GM12878 (cell line): ENCODE measurements around the gene ZMYND11. TPM values are rescaled to one million over a fixed set of nuclear protein-coding genes. Genes with fewer than 3 reads are reported as not detected.

Source experiments
- ATAC-seq: fragments of 200-7000 bp; cut with Tn5 transposase; 3 replicates; pipeline ENCODE4 v1.9.1; 2020; ENCODE audit warnings: mild to moderate bottlenecking, moderate library complexity
- BruUV-seq: library from RNA; stranded (reverse); fragments of 400-500 nt; replicated peaks from 2 replicates; lab custom pipeline; 2021; lab: Mats Ljungman, UMichigan
- CTCF ChIA-PET: fragments of 300-600 bp; sonication (Branson Sonifier 250); formaldehyde crosslinking; extraction: SDS; loops from one replicate; lab custom pipeline; 2021; ENCODE audit warnings: inconsistent platforms; lab: Yijun Ruan, JAX
- POLR2A ChIA-PET: fragments of 350-600 bp; formaldehyde crosslinking; extraction: SDS; loops from one replicate; lab custom pipeline; 2021; ENCODE audit warnings: inconsistent platforms; lab: Charles Lee
- RAD21 ChIA-PET: fragments of 300-600 bp; sonication (Branson Sonifier 250); formaldehyde crosslinking; loops from one replicate; lab custom pipeline; 2023; ENCODE audit warnings: antibody characterized with exemption; ENCODE audit not compliant: unreplicated experiment; lab: Charles Lee
- SMC1A ChIA-PET: fragments of 300-600 bp; sonication (Branson Sonifier 250); formaldehyde crosslinking; loops from one replicate; lab custom pipeline; 2023; ENCODE audit not compliant: unreplicated experiment, uncharacterized antibody; lab: Charles Lee
- DNase-seq: peaks from one replicate; pipeline ENCODE4 v3.0.0-alpha.2; 2011; ENCODE audit warnings: low read depth, low spot score
- FAIRE-seq: peaks from 3 replicates; lab custom pipeline; 2011; peaks lifted over from hg19 to GRCh38; lab: Jason Lieb, UNC
- H2AFZ ChIP-seq: 2 replicates; pipeline ENCODE4 v1.6.0; 2011; ENCODE audit warnings: low read depth, low read length, control low read depth; ENCODE audit not compliant: control insufficient read depth
- H3K27ac ChIP-seq: 2 replicates; pipeline ENCODE4 v1.5.1; 2011; ENCODE audit warnings: control low read depth; ENCODE audit not compliant: control insufficient read depth, insufficient read depth
- H3K27me3 ChIP-seq, 2 experiments: replicated peaks in 1 of 2; 2 replicates each; pipeline versions ENCODE4 v1.6.0 to v1.6.1; 2011; ENCODE audit warnings: low read length in 1 of 2; ENCODE audit not compliant: control insufficient read depth in 2 of 2, insufficient read depth in 2 of 2
- H3K36me3 ChIP-seq, 2 experiments: 2 replicates each; pipeline ENCODE4 v1.5.1; 2011; ENCODE audit warnings: low read length in 1 of 2; ENCODE audit not compliant: control insufficient read depth in 2 of 2, insufficient read depth in 2 of 2
- H3K4me1 ChIP-seq: 2 replicates; pipeline ENCODE4 v1.6.1; 2011; ENCODE audit warnings: mild to moderate bottlenecking, low read length, moderate library complexity, mixed read lengths; ENCODE audit not compliant: control insufficient read depth, insufficient read depth
- H3K4me2 ChIP-seq: 2 replicates; pipeline ENCODE4 v1.6.0; 2011; ENCODE audit warnings: control low read depth; ENCODE audit not compliant: control insufficient read depth, insufficient read depth
- H3K4me3 ChIP-seq: fragments of 200-600 bp; sonication (generic); 2 replicates; pipeline ENCODE4 v1.5.1; 2016
- H3K79me2 ChIP-seq: 2 replicates; pipeline ENCODE4 v1.6.0; 2011; ENCODE audit warnings: low read length; ENCODE audit not compliant: control insufficient read depth, insufficient read depth
- H3K9ac ChIP-seq: 2 replicates; pipeline ENCODE4 v1.8.0; 2011; ENCODE audit warnings: low read length, control low read depth, mixed read lengths; ENCODE audit not compliant: control insufficient read depth, insufficient read depth
- H3K9me3 ChIP-seq: replicated peaks from 3 replicates; pipeline ENCODE4 v1.5.1; 2011; ENCODE audit warnings: mild to moderate bottlenecking, low read length; ENCODE audit not compliant: control insufficient read depth, insufficient read depth
- H4K20me1 ChIP-seq: 2 replicates; pipeline ENCODE4 v1.6.0; 2011; ENCODE audit not compliant: control insufficient read depth, insufficient read depth
- BACH1 ChIP-seq: fragments of 450-650 bp; IDR thresholded peaks from 2 replicates; pipeline ENCODE4 v1.6.1; 2017; ENCODE audit warnings: mild to moderate bottlenecking, borderline replicate concordance
- BCL3 ChIP-seq: IDR thresholded peaks from 2 replicates; pipeline ENCODE4 v1.6.1; 2011; ENCODE audit warnings: borderline replicate concordance, low read depth, mild to moderate bottlenecking, moderate library complexity, low read length; ENCODE audit not compliant: insufficient read depth, poor library complexity, severe bottlenecking
- JUND ChIP-seq: IDR thresholded peaks from 2 replicates; pipeline ENCODE4 v1.6.1; 2012; ENCODE audit warnings: low read depth, mild to moderate bottlenecking, low read length, improper control_type of control experiment, moderate library complexity
- NBN ChIP-seq: fragments of 450-650 bp; IDR thresholded peaks from 2 replicates; pipeline ENCODE4 v1.6.1; 2016
- NR2C1 ChIP-seq: fragments of 450-650 bp; IDR thresholded peaks from 2 replicates; pipeline ENCODE4 v1.6.1; 2017; ENCODE audit warnings: antibody characterized with exemption, mild to moderate bottlenecking, moderate library complexity
- PML ChIP-seq: IDR thresholded peaks from 2 replicates; pipeline ENCODE4 v1.6.1; 2012; ENCODE audit warnings: low read length, inconsistent platforms
- POLR2AphosphoS5 ChIP-seq: IDR thresholded peaks from 2 replicates; pipeline ENCODE4 v1.6.1; 2011; ENCODE audit warnings: mild to moderate bottlenecking, low read length, inconsistent platforms
- RAD21 ChIP-seq: IDR thresholded peaks from 2 replicates; pipeline ENCODE4 v1.6.1; 2011; ENCODE audit warnings: mild to moderate bottlenecking, low read depth, low read length, moderate library complexity; ENCODE audit not compliant: insufficient read depth
- SUPT20H ChIP-seq: IDR thresholded peaks from 2 replicates; pipeline ENCODE4 v1.6.1; 2011; ENCODE audit warnings: low read depth, mild to moderate bottlenecking, low read length, moderate library complexity, borderline replicate concordance; ENCODE audit not compliant: control insufficient read depth
- ZNF687 ChIP-seq: fragments of 450-650 bp; IDR thresholded peaks from 2 replicates; pipeline ENCODE4 v1.6.1; 2017; ENCODE audit warnings: mild to moderate bottlenecking, moderate library complexity
- WGBS: methylation state at CpG from one replicate; pipeline ENCODE4 v1.1.6; 2016; ENCODE audit warnings: low lambda C conversion rate; ENCODE audit not compliant: insufficient replicate concordance, insufficient coverage; ENCODE audit errors: missing lambda C conversion rate; 5-methylcytosine and 5-hydroxymethylcytosine counted together
- in situ Hi-C: fragments of 300-500 bp; cut with MboI; formaldehyde crosslinking; loops from 9 replicates; pipeline ENCODE4 v1.14.3; 2018; ENCODE audit warnings: mixed read lengths
- intact Hi-C: fragments of 100-400 bp; cut with micrococcal nuclease; formaldehyde crosslinking; loops from one replicate; pipeline ENCODE4 v1.14.2; 2022; ENCODE audit not compliant: unreplicated experiment
- polyA plus RNA-seq, 11 experiments: library from polyadenylated mRNA; depleted of rRNA in 4 of 11; unstranded in 6 of 11; stranded (reverse) in 5 of 11; fragments of >200 nt; fragmentation: Nextera tagmentation in 4 of 11; fragmentation: Illumina TruSeq in 1 of 11; extraction: Ambion mirVana in 4 of 11; extraction: Trizol in 1 of 11; gene quantifications; 1 replicate in 1 of 11; 2 replicates in 10 of 11; pipeline versions ENCODE4 v1.2.1 to v1.2.3, GENCODE V29; 2011 to 2016; ENCODE audit warnings: inconsistent platforms in 2 of 11, missing spikeins in 2 of 11, low read depth in 1 of 11
- total RNA-seq, 4 experiments: library from RNA; depleted of rRNA in 3 of 4; stranded (reverse); fragments of >200 nt in 3 of 4; fragmentation: Illumina TruSeq in 1 of 4; extraction: Trizol in 1 of 4; gene quantifications; 2 replicates each; pipeline versions ENCODE4 v1.2.1 to v1.2.3, GENCODE V29; 2013 to 2021
- TF ChIP-seq, protein P1 (sequence below): fragments of 150-350 bp; IDR thresholded peaks from 2 replicates; pipeline ENCODE4 v1.6.1; 2016; ENCODE audit warnings: low read depth, low read length
- TF ChIP-seq, protein P2 (sequence below): fragments of 450-650 bp; formaldehyde crosslinking; IDR thresholded peaks from 2 replicates; pipeline ENCODE4 v1.5.0; 2022; ENCODE audit warnings: mild to moderate bottlenecking, missing genetic modification characterization

The ZMYND11 gene
- total and polyA plus RNA-seq, 10 of the 15 experiments (the other 5 are each of a cell fraction or from before 2014, with no cell fraction given) = 3.3 to 24.4 (median 13.1) TPM

DNA sequence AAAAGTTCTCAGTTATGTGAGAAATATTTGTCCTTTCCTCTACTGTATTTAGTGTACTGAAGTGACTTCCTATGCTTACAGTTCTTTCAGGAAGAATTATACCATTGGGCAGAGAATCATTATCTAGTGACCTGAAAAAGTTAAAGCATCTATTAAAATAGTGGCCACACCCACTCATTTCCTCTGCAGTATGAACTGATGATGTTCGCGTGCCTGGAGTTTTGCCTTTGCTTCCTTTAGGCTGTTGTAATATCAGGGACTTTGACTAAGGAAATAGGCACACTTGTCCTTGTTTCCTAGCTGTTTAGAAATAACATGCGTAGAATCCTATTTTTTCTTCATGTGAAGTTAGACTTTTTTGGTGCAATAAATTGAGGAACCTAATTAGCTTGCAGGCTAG lies 100.7 kb downstream of the ZMYND11 start:
- ChIA-PET POLR2A (no interaction called here), CTCF (no interaction called here), RAD21 (no interaction called here), SMC1A (interaction anchor here (0.6 kb wide), 1 partner anchor 11 kb away, joined by 3 read pairs; no protein-coding TSS in a partner anchor)
- Histone ChIP-seq H3K9ac (no peak overlapping the region), H2AFZ (no peak overlapping the region), H3K4me2 (no peak overlapping the region), H3K79me2 (no peaks in the 10 kb centered on the region), H4K20me1 (no peaks in the 10 kb centered on the region), H3K27ac (no peak overlapping the region), H3K4me1 (no peaks in the 10 kb centered on the region), H3K27me3 (no peaks in the 10 kb centered on the region), H3K36me3 (no peaks in the 10 kb centered on the region; a peak in 3 of 4 replicates), H3K9me3 (no peaks in the 10 kb centered on the region), H3K4me3 (no peak overlapping the region)
- 100% methylated on average over 3 of the region's 3 CpGs for WGBS
- FAIRE-seq = no peak
- intact Hi-C loops = no loop called here
- BruUV-seq = no TSS peak
- DNase-seq = no peak
- ATAC-seq = no peak
- in situ Hi-C loops = no loop called here
- no peak for TF ChIP-seq BCL3
- TF ChIP-seq POLR2AphosphoS5 = no peak
- no peak for TF ChIP-seq JUND
- no peak for TF ChIP-seq RAD21
- TF ChIP-seq, protein P1, sequence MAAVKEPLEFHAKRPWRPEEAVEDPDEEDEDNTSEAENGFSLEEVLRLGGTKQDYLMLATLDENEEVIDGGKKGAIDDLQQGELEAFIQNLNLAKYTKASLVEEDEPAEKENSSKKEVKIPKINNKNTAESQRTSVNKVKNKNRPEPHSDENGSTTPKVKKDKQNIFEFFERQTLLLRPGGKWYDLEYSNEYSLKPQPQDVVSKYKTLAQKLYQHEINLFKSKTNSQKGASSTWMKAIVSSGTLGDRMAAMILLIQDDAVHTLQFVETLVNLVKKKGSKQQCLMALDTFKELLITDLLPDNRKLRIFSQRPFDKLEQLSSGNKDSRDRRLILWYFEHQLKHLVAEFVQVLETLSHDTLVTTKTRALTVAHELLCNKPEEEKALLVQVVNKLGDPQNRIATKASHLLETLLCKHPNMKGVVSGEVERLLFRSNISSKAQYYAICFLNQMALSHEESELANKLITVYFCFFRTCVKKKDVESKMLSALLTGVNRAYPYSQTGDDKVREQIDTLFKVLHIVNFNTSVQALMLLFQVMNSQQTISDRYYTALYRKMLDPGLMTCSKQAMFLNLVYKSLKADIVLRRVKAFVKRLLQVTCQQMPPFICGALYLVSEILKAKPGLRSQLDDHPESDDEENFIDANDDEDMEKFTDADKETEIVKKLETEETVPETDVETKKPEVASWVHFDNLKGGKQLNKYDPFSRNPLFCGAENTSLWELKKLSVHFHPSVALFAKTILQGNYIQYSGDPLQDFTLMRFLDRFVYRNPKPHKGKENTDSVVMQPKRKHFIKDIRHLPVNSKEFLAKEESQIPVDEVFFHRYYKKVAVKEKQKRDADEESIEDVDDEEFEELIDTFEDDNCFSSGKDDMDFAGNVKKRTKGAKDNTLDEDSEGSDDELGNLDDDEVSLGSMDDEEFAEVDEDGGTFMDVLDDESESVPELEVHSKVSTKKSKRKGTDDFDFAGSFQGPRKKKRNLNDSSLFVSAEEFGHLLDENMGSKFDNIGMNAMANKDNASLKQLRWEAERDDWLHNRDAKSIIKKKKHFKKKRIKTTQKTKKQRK = no peak
- TF ChIP-seq NR2C1 = no peak
- no peak for TF ChIP-seq SUPT20H
- no peak for TF ChIP-seq PML
- no peak for TF ChIP-seq ZNF687
- TF ChIP-seq NBN = no peak
- TF ChIP-seq BACH1 = no peak
- TF ChIP-seq, protein P2, sequence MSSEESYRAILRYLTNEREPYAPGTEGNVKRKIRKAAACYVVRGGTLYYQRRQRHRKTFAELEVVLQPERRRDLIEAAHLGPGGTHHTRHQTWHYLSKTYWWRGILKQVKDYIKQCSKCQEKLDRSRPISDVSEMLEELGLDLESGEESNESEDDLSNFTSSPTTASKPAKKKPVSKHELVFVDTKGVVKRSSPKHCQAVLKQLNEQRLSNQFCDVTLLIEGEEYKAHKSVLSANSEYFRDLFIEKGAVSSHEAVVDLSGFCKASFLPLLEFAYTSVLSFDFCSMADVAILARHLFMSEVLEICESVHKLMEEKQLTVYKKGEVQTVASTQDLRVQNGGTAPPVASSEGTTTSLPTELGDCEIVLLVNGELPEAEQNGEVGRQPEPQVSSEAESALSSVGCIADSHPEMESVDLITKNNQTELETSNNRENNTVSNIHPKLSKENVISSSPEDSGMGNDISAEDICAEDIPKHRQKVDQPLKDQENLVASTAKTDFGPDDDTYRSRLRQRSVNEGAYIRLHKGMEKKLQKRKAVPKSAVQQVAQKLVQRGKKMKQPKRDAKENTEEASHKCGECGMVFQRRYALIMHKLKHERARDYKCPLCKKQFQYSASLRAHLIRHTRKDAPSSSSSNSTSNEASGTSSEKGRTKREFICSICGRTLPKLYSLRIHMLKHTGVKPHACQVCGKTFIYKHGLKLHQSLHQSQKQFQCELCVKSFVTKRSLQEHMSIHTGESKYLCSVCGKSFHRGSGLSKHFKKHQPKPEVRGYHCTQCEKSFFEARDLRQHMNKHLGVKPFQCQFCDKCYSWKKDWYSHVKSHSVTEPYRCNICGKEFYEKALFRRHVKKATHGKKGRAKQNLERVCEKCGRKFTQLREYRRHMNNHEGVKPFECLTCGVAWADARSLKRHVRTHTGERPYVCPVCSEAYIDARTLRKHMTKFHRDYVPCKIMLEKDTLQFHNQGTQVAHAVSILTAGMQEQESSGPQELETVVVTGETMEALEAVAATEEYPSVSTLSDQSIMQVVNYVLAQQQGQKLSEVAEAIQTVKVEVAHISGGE (CRISPR knock-in tag) = no peak
